HepG2 (cell line): ENCODE measurements around the gene CHST12. TPM values are rescaled to one million over a fixed set of nuclear protein-coding genes. Genes with fewer than 3 reads are reported as not detected.

ENCODE experiments used
- ATAC-seq: fragments of 200-7000 bp; cut with Tn5 transposase; 3 replicates; pipeline ENCODE4 v1.9.1; 2020; ENCODE audit warnings: mild to moderate bottlenecking, moderate library complexity
- BruUV-seq: library from RNA; stranded (reverse); fragments of 400-500 nt; replicated peaks from 2 replicates; lab custom pipeline; 2021; lab: Mats Ljungman, UMichigan
- CTCF ChIA-PET: fragments of 300-600 bp; formaldehyde crosslinking; extraction: SDS; loops from one replicate; lab custom pipeline; 2021; ENCODE audit warnings: low total read pairs, inconsistent platforms, low intra/inter-chr PET ratio; lab: Yijun Ruan, JAX
- POLR2A ChIA-PET: fragments of 350-600 bp; sonication (Branson Sonifier 250); formaldehyde crosslinking; loops from one replicate; lab custom pipeline; 2020; ENCODE audit warnings: antibody characterized with exemption, inconsistent platforms; lab: Yijun Ruan, JAX
- DNase-seq: peaks from one replicate; pipeline ENCODE4 v3.0.0-alpha.2; 2015; ENCODE audit warnings: low spot score
- FAIRE-seq: peaks from 3 replicates; lab custom pipeline; 2011; peaks lifted over from hg19 to GRCh38; lab: Jason Lieb, UNC
- H2AFZ ChIP-seq: one replicate; pipeline ENCODE4 v1.6.1; 2011; ENCODE audit warnings: low read length, inconsistent platforms
- H3K27ac ChIP-seq: fragments of 300-600 bp; 3 replicates; pipeline ENCODE4 v1.8.0; 2011; ENCODE audit warnings: mixed run types, mild to moderate bottlenecking, mixed read lengths, low read length, inconsistent platforms; ENCODE audit not compliant: insufficient read depth; ENCODE audit errors: extremely low read length
- H3K27me3 ChIP-seq, 2 experiments: fragments of 200-600 bp in 1 of 2; 2 replicates in 1 of 2; 3 replicates in 1 of 2; pipeline versions ENCODE4 v1.6.0 to v1.8.0; 2011; ENCODE audit warnings: low read length in 2 of 2, mild to moderate bottlenecking in 2 of 2, moderate library complexity in 2 of 2, inconsistent platforms in 1 of 2; ENCODE audit not compliant: insufficient read depth in 2 of 2, control insufficient read depth in 1 of 2
- H3K36me3 ChIP-seq, 2 experiments: fragments of 200-600 bp in 1 of 2; replicated peaks in 1 of 2; 2 replicates in 1 of 2; 3 replicates in 1 of 2; pipeline versions ENCODE4 v1.5.1 to v1.8.0; 2011; ENCODE audit warnings: low read length in 2 of 2, inconsistent platforms in 1 of 2; ENCODE audit not compliant: insufficient read depth in 2 of 2, control insufficient read depth in 1 of 2
- H3K4me1 ChIP-seq: 2 replicates; pipeline ENCODE4 v1.5.1; 2012; ENCODE audit warnings: low read length, inconsistent platforms; ENCODE audit not compliant: insufficient read depth
- H3K4me2 ChIP-seq: 2 replicates; pipeline ENCODE4 v1.6.0; 2011; ENCODE audit warnings: low read depth, low read length, inconsistent platforms
- H3K4me3 ChIP-seq, 3 experiments: fragments of 200-600 bp in 1 of 3; sonication (generic), shearing (Covaris generic) in 1 of 3; replicated peaks in 1 of 3; 2 replicates each; pipeline ENCODE4 v1.5.1; 2011 to 2016; ENCODE audit warnings: low read length in 3 of 3, inconsistent platforms in 2 of 3, low read depth in 2 of 3, mild to moderate bottlenecking in 2 of 3, control low read depth in 1 of 3, mixed read lengths in 1 of 3; ENCODE audit not compliant: insufficient read depth in 1 of 3
- H3K79me2 ChIP-seq: one replicate; pipeline ENCODE4 v1.6.1; 2011; ENCODE audit warnings: low read length, inconsistent platforms; ENCODE audit not compliant: insufficient read depth
- H3K9ac ChIP-seq: 2 replicates; pipeline ENCODE4 v1.6.0; 2011; ENCODE audit warnings: mild to moderate bottlenecking, low read depth, low read length, inconsistent platforms; ENCODE audit not compliant: insufficient read depth
- H3K9me3 ChIP-seq: 2 replicates; pipeline ENCODE4 v1.5.1; 2012; ENCODE audit warnings: mild to moderate bottlenecking, low read length
- H4K20me1 ChIP-seq: 2 replicates; pipeline ENCODE4 v1.6.0; 2011; ENCODE audit warnings: inconsistent platforms, mild to moderate bottlenecking, low read length, moderate library complexity; ENCODE audit not compliant: insufficient read depth
- AHR ChIP-seq: IDR thresholded peaks from 2 replicates; pipeline ENCODE4 v1.6.1; 2018; ENCODE audit warnings: missing genetic modification reagents, missing compliant biosample characterization
- FUBP1 ChIP-seq: sonication (generic); formaldehyde crosslinking; IDR thresholded peaks from 2 replicates; pipeline ENCODE4 v1.5.1; 2020; ENCODE audit warnings: missing genetic modification reagents, mild to moderate bottlenecking, borderline replicate concordance
- GABPB1 ChIP-seq: IDR thresholded peaks from 2 replicates; pipeline ENCODE4 v1.6.1; 2016; ENCODE audit warnings: mild to moderate bottlenecking, missing genetic modification reagents, moderate library complexity, missing compliant biosample characterization
- GLMP ChIP-seq: sonication (generic); formaldehyde crosslinking; IDR thresholded peaks from 2 replicates; pipeline ENCODE4 v1.9.0; 2021; ENCODE audit warnings: missing genetic modification reagents, mild to moderate bottlenecking, borderline replicate concordance
- HNRNPK ChIP-seq: fragments of 200-400 bp; formaldehyde crosslinking; IDR thresholded peaks from 2 replicates; pipeline ENCODE4 v1.6.1; 2018; ENCODE audit warnings: low read length, low read depth, moderate library complexity, mild to moderate bottlenecking; ENCODE audit not compliant: poor library complexity, severe bottlenecking
- MAFK ChIP-seq, 2 experiments: IDR thresholded peaks in 1 of 2; conservative IDR thresholded peaks in 1 of 2; 2 replicates each; pipeline ENCODE4 v1.6.1; 2011; ENCODE audit warnings: improper control_type of control experiment in 2 of 2, low read length in 2 of 2
- MYC ChIP-seq: sonication (generic); formaldehyde crosslinking; IDR thresholded peaks from 2 replicates; pipeline ENCODE4 v1.9.0; 2021; ENCODE audit warnings: missing genetic modification reagents, borderline replicate concordance
- NRL ChIP-seq: sonication (generic); formaldehyde crosslinking; IDR thresholded peaks from 2 replicates; pipeline ENCODE4 v1.5.0; 2020; ENCODE audit warnings: missing genetic modification reagents, mild to moderate bottlenecking, moderate library complexity, borderline replicate concordance
- PAXIP1 ChIP-seq: sonication (generic); formaldehyde crosslinking; conservative IDR thresholded peaks from 2 replicates; pipeline ENCODE4 v1.4.0; 2020; ENCODE audit warnings: mild to moderate bottlenecking, missing genetic modification reagents, moderate library complexity
- PCBP2 ChIP-seq: fragments of 200-400 bp; formaldehyde crosslinking; optimal IDR thresholded peaks from 2 replicates; pipeline ENCODE3; 2018; ENCODE audit warnings: low read length, low read depth; ENCODE audit not compliant: poor library complexity, severe bottlenecking
- POLR2G ChIP-seq: fragments of 200-400 bp; formaldehyde crosslinking; IDR thresholded peaks from 2 replicates; pipeline ENCODE4 v1.6.1; 2018; ENCODE audit warnings: mild to moderate bottlenecking, low read depth, low read length, moderate library complexity
- RBM22 ChIP-seq: fragments of 200-400 bp; formaldehyde crosslinking; optimal IDR thresholded peaks from 2 replicates; pipeline ENCODE3; 2017; ENCODE audit warnings: mild to moderate bottlenecking, low read length, moderate library complexity
- RORA ChIP-seq: sonication (generic); formaldehyde crosslinking; IDR thresholded peaks from 2 replicates; pipeline ENCODE4 v1.5.0; 2020; ENCODE audit warnings: mild to moderate bottlenecking, missing genetic modification reagents, moderate library complexity
- SP140L ChIP-seq: sonication (generic); formaldehyde crosslinking; IDR thresholded peaks from 2 replicates; pipeline ENCODE4 v1.4.0; 2020; ENCODE audit warnings: missing genetic modification reagents, borderline replicate concordance
- SRF ChIP-seq: IDR thresholded peaks from 2 replicates; pipeline ENCODE4 v1.6.1; 2011; ENCODE audit warnings: mild to moderate bottlenecking, low read depth, low read length, moderate library complexity
- ZFYVE20 ChIP-seq: sonication (generic); formaldehyde crosslinking; IDR thresholded peaks from 2 replicates; pipeline ENCODE4 v1.8.0; 2023; ENCODE audit warnings: low read depth, mild to moderate bottlenecking, moderate library complexity, missing genetic modification reagents, borderline replicate concordance
- ZNF12 ChIP-seq: sonication (generic); formaldehyde crosslinking; IDR thresholded peaks from 2 replicates; pipeline ENCODE4 v1.5.0; 2020; ENCODE audit warnings: missing genetic modification reagents
- ZNF263 ChIP-seq: sonication (generic); formaldehyde crosslinking; IDR thresholded peaks from 2 replicates; pipeline ENCODE4 v1.4.0; 2020; ENCODE audit warnings: missing genetic modification reagents
- WGBS: methylation state at CpG from one replicate; pipeline ENCODE4 v1.1.6; 2017; ENCODE audit warnings: low lambda C conversion rate; 5-methylcytosine and 5-hydroxymethylcytosine counted together
- in situ Hi-C: cut with HindIII; loops from 2 replicates; pipeline ENCODE4 v1.10.0; 2017; ENCODE audit warnings: low pct_unique_long_range_greater_than_20kb; ENCODE audit not compliant: extremely low pct_ligation_motif_present
- intact Hi-C: fragments of 100-400 bp; cut with micrococcal nuclease; formaldehyde crosslinking; loops from one replicate; pipeline ENCODE4 v1.10.0; 2022; ENCODE audit not compliant: unreplicated experiment
- polyA plus RNA-seq, 8 experiments: library from polyadenylated mRNA; depleted of rRNA in 3 of 8; stranded (reverse) in 7 of 8; unstranded in 1 of 8; fragments of >200 nt; fragmentation: Illumina TruSeq in 4 of 8; extraction: Trizol in 4 of 8; gene quantifications; 2 replicates each; pipeline versions ENCODE4 v1.2.1 to v1.2.3, GENCODE V29; 2011 to 2016; ENCODE audit warnings: low read depth in 4 of 8, missing spikeins in 1 of 8, mixed read lengths in 1 of 8; ENCODE audit not compliant: insufficient read depth in 1 of 8
- total RNA-seq, 5 experiments: library from RNA; depleted of rRNA; stranded (reverse); fragments of >200 nt; fragmentation: Illumina TruSeq; extraction: Trizol; gene quantifications; 2 replicates each; pipeline ENCODE4 v1.2.3, GENCODE V29; 2016; ENCODE audit warnings: low read depth in 1 of 5

The CHST12 gene
- total and polyA plus RNA-seq, 2 of the 13 experiments (the other 11 are each of a cell fraction or from before 2014, with no cell fraction given) = 6.4 to 15.8 TPM

- WGBS = 94% methylated on average over 12 of the region's 21 CpGs
- no peak overlapping the region for H3K27ac ChIP-seq
- CTCF ChIA-PET = no interaction called here
- no peaks in the 10 kb centered on the region for H3K9me3 ChIP-seq
- no peak overlapping the region for H3K4me3 ChIP-seq
- H3K79me2 ChIP-seq = no peaks in the 10 kb centered on the region
- H3K36me3 ChIP-seq = peaks cover 20 to 50% of the 10 kb centered on the region in 2 experiments
- BruUV-seq = no TSS peak
- intact Hi-C loops = no loop called here
- no peaks in the 10 kb centered on the region for H3K27me3 ChIP-seq
- H3K9ac ChIP-seq = no peak overlapping the region
- no peak for DNase-seq
- 0 out of 2 replicates have a peak, but pooled peaks cover 3% of the 10 kb centered on the region for H4K20me1 ChIP-seq
- no peak overlapping the region for H2AFZ ChIP-seq
- H3K4me2 ChIP-seq = no peak overlapping the region
- no peaks in the 10 kb centered on the region for H3K4me1 ChIP-seq
- no peak for ATAC-seq
- in situ Hi-C loops = loop anchor here (10.0 kb wide), 1 partner anchor 53 kb away; no protein-coding TSS in a partner anchor
- no peak for FAIRE-seq
- POLR2A ChIA-PET = no interaction called here
- no peak for TF ChIP-seq FUBP1 (CRISPR knock-in tag)
- no peak for TF ChIP-seq HNRNPK
- TF ChIP-seq ZNF12 = no peak
- no peak for TF ChIP-seq MYC (CRISPR knock-in tag)
- no peak for TF ChIP-seq MAFK (conservative IDR thresholded peaks at IDR 0.05 in 1 of 2, IDR thresholded peaks at IDR 0.05 in 1 of 2; ENCODE audit: low read length in 2 of 2)
- no peak for TF ChIP-seq AHR (CRISPR knock-in tag)
- no peak for TF ChIP-seq ZNF263 (CRISPR knock-in tag)
- no peak for TF ChIP-seq SP140L (CRISPR knock-in tag)
- peak; percentile 40; the same call in 1 of the 2 replicates for TF ChIP-seq POLR2G
- TF ChIP-seq GABPB1 (CRISPR knock-in tag) = no peak
- no peak for TF ChIP-seq RORA (CRISPR knock-in tag)
- TF ChIP-seq GLMP = no peak
- no peak for TF ChIP-seq NRL (CRISPR knock-in tag)
- TF ChIP-seq SRF = no peak
- TF ChIP-seq ZFYVE20 (CRISPR knock-in tag) = no peak
- peak; percentile 55 for TF ChIP-seq RBM22
- TF ChIP-seq PAXIP1 (CRISPR knock-in tag) = no peak
- no peak for TF ChIP-seq PCBP2
Measured at GRCh38 chr7:2381881-2382509, 21.4 kb upstream of the CHST12 start.
